Calu3 (cell line): ENCODE results near the gene FNDC3B. TPM values are rescaled to one million over a fixed set of nuclear protein-coding genes. Genes with fewer than 3 reads are reported as not detected.

Source experiments
- BruUV-seq: library from RNA; stranded (reverse); fragments of 400-500 nt; replicated peaks from 2 replicates; lab custom pipeline; 2021; lab: Mats Ljungman, UMichigan
- CTCF ChIA-PET: fragments of 300-600 bp; sonication (Branson Sonifier 250); formaldehyde crosslinking; loops from one replicate; lab custom pipeline; 2022; ENCODE audit warnings: antibody characterized with exemption; lab: Charles Lee
- DNase-seq: peaks from one replicate; pipeline ENCODE4 v3.0.0; 2022
- H3K27ac Mint-ChIP-seq: one replicate; pipeline ENCODE4 v1.8.0; 2022; ENCODE audit warnings: mixed read lengths; ENCODE audit not compliant: unreplicated experiment
- H3K27me3 Mint-ChIP-seq: one replicate; pipeline ENCODE4 v1.8.0; 2022; ENCODE audit warnings: mixed read lengths; ENCODE audit not compliant: unreplicated experiment
- H3K36me3 Mint-ChIP-seq: one replicate; pipeline ENCODE4 v1.8.0; 2022; ENCODE audit warnings: mild to moderate bottlenecking, moderate library complexity, mixed read lengths; ENCODE audit not compliant: insufficient read depth, unreplicated experiment
- H3K4me1 Mint-ChIP-seq: one replicate; pipeline ENCODE4 v1.8.0; 2022; ENCODE audit warnings: mild to moderate bottlenecking, low read depth, mixed read lengths; ENCODE audit not compliant: unreplicated experiment
- H3K4me3 Mint-ChIP-seq: one replicate; pipeline ENCODE4 v1.8.0; 2022; ENCODE audit warnings: mild to moderate bottlenecking, low read depth, moderate library complexity, mixed read lengths; ENCODE audit not compliant: unreplicated experiment
- H3K9me3 Mint-ChIP-seq: one replicate; pipeline ENCODE4 v1.8.0; 2022; ENCODE audit warnings: low read depth, mixed read lengths; ENCODE audit not compliant: unreplicated experiment
- intact Hi-C: fragments of 100-400 bp; cut with micrococcal nuclease; formaldehyde crosslinking; loops from one replicate; pipeline ENCODE4 v1.10.0; 2022; ENCODE audit not compliant: unreplicated experiment
- total RNA-seq: library from RNA; stranded (reverse); gene quantifications from 2 replicates; pipeline ENCODE4 v1.2.3, GENCODE V29; 2022
- TF ChIP-seq, protein P1 (sequence below): fragments of 200-600 bp; IDR thresholded peaks from one replicate; pipeline ENCODE4 v1.8.0; 2022; ENCODE audit warnings: antibody characterized with exemption; ENCODE audit not compliant: unreplicated experiment

The FNDC3B gene
- total RNA-seq, 1 experiment from 2014 or later: 453 TPM

DNA sequence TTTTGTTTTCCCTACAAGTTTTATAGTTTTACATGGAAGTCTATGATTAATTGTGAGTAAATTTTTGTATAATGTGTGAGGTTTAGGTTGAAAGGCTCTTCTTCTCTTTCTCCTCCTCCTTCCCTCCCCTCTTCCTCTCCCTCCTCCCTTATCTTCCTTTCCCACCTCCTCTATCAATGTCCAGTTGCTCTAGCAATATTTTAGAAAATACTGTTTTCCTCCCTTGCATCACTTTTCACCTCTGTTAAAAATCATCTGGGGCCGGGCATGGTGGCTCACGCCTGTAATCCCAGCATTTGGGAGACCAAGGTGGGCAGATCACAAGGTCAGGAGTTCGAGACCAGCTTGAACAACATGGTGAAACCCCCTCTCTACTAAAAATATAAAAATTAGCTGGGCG lies 119.4 kb downstream of the FNDC3B start:
- Mint-ChIP-seq H3K4me1 (peaks cover 98% of the 10 kb centered on the region), H3K9me3 (peaks cover 3% of the 10 kb centered on the region), H3K27me3 (no peaks in the 10 kb centered on the region), H3K4me3 (peak overlapping the region; percentile 6), H3K36me3 (peaks cover 93% of the 10 kb centered on the region), H3K27ac (peak overlapping the region; percentile 72)
- TF ChIP-seq, protein P1, sequence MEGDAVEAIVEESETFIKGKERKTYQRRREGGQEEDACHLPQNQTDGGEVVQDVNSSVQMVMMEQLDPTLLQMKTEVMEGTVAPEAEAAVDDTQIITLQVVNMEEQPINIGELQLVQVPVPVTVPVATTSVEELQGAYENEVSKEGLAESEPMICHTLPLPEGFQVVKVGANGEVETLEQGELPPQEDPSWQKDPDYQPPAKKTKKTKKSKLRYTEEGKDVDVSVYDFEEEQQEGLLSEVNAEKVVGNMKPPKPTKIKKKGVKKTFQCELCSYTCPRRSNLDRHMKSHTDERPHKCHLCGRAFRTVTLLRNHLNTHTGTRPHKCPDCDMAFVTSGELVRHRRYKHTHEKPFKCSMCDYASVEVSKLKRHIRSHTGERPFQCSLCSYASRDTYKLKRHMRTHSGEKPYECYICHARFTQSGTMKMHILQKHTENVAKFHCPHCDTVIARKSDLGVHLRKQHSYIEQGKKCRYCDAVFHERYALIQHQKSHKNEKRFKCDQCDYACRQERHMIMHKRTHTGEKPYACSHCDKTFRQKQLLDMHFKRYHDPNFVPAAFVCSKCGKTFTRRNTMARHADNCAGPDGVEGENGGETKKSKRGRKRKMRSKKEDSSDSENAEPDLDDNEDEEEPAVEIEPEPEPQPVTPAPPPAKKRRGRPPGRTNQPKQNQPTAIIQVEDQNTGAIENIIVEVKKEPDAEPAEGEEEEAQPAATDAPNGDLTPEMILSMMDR: no peak
- no TSS peak for BruUV-seq
- intact Hi-C loops: no loop called here
- CTCF ChIA-PET: no interaction called here
- no peak for DNase-seq

DNA sequence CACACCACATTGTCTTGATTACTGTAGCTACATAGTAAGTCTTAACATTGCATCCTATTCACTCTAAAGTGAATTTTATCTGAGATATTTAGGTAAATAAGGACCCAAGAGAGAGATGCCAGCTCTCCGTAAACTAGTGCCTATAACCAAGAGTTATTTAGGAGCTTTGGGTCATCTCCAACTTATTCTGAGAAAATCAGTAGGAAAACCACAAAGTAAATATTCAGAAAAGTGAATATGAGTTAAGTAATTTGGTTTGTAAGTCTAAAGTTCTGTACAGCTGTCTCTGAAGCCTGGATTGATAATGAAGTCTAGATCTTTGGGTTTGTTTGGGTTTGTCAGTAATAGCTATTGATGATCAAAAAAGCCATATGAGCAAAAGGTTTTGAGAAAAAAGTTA lies 120.0 kb downstream of the FNDC3B start:
- Mint-ChIP-seq H3K27me3 (no peaks in the 10 kb centered on the region), H3K27ac (peak overlapping the region; percentile 72), H3K36me3 (peaks cover 88% of the 10 kb centered on the region), H3K4me3 (peak overlapping the region; percentile 5), H3K4me1 (peaks cover 94% of the 10 kb centered on the region), H3K9me3 (peaks cover 3% of the 10 kb centered on the region)
- CTCF ChIA-PET: no interaction called here
- intact Hi-C loops: no loop called here
- TF ChIP-seq, protein P1: no peak
- BruUV-seq: no TSS peak
- no peak for DNase-seq

DNA sequence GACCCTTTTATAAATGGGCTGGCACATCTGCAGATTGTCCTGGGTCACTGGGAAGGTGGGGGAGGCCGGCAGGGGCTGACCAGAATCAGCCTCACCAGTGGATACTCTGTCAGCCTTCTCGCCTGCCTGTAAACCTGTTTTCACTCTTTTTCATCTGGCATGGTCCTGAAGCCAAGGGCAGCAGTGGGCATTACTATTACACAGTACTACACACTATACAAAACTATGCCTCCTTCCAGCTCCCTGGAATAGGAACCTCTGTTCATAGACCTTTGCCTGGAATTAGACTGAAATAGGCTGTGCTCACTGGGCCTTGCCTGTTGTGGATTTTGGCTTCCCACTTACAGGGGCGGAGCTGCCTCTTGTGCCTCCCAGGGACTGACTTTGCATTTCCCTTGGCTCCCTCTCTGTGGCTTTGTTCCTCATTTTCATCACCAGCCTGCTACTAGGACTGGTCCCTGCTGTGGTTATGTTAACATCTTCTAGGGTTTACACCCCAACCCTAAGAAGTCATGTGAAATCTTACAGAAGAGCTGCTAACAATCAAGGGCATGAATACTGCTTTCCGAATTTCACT lies 120.7 kb downstream of the FNDC3B start:
- Mint-ChIP-seq H3K4me1 (peaks cover 87% of the 10 kb centered on the region), H3K36me3 (peaks cover 87% of the 10 kb centered on the region), H3K9me3 (peaks cover 3% of the 10 kb centered on the region), H3K27ac (peak overlapping the region; percentile 72), H3K4me3 (no peak overlapping the region), H3K27me3 (no peaks in the 10 kb centered on the region)
- intact Hi-C loops: no loop called here
- BruUV-seq: no TSS peak
- no peak for DNase-seq
- TF ChIP-seq, protein P1: no peak
- CTCF ChIA-PET: no interaction called here

DNA sequence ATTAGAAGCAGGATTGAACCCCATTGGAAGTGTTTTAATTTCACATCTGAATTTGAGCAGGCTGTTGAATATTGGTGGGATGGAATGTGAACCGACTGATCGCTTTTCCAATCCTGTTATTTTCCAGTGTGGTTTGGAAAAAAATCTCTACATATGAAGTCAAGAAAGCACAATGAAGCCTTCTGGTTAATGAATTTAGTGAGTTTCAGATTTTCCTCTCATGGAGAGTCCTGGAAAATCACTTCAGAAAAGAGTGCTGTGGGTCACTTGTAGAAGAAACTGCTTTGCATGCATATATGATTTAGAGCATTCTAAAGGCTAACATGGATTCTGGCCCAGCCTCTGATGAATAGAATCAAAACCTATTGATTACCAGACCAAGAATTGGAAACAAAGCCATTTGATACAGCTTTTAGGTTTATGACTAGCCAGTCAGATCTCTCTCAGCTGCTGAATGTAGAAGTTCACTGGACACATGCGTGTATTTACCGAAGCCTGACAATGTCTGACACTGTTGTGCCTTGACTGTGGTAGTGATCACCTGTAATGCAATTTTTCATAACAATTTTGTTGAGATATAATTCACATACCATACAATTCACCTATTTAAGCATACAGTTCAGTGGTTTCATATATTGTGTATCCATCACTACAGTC lies 121.9 kb downstream of the FNDC3B start:
- BruUV-seq: no TSS peak
- TF ChIP-seq, protein P1: no peak
- Mint-ChIP-seq H3K9me3 (peaks cover 3% of the 10 kb centered on the region), H3K36me3 (peaks cover 82% of the 10 kb centered on the region), H3K4me1 (peaks cover 78% of the 10 kb centered on the region), H3K27me3 (no peaks in the 10 kb centered on the region), H3K4me3 (no peak overlapping the region), H3K27ac (peak overlapping the region; percentile 26)
- CTCF ChIA-PET: no interaction called here
- no peak for DNase-seq
- intact Hi-C loops: no loop called here
